Esophagus (tissue), 2 donors: ENCODE data around the gene MAMDC4. TPM values are rescaled to one million over a fixed set of nuclear protein-coding genes. Genes with fewer than 3 reads are reported as not detected.

ENCODE experiments used
- H3K27ac ChIP-seq, 2 donors: one replicate each; pipeline ENCODE4 v1.5.1; 2013; ENCODE audit warnings: low read depth in 2 of 2, mild to moderate bottlenecking in 2 of 2, inconsistent platforms in 1 of 2, low read length in 1 of 2, moderate library complexity in 1 of 2
- H3K27me3 ChIP-seq, 2 donors: one replicate each; pipeline ENCODE4 v1.6.1; 2013; ENCODE audit warnings: low read length in 2 of 2, control low read depth in 1 of 2, mild to moderate bottlenecking in 1 of 2; ENCODE audit not compliant: insufficient read depth in 2 of 2, control insufficient read depth in 1 of 2
- H3K36me3 ChIP-seq, 2 donors: one replicate each; pipeline ENCODE4 v1.6.1; 2013; ENCODE audit warnings: low read length in 1 of 2; ENCODE audit not compliant: control insufficient read depth in 2 of 2, insufficient read depth in 2 of 2
- H3K4me1 ChIP-seq, 2 donors: one replicate each; pipeline ENCODE4 v1.6.1; 2013; ENCODE audit warnings: low read length in 1 of 2; ENCODE audit not compliant: control insufficient read depth in 2 of 2, insufficient read depth in 2 of 2
- H3K4me3 ChIP-seq, 2 donors: one replicate each; pipeline ENCODE4 v1.5.1; 2013; ENCODE audit warnings: low read length in 2 of 2, mild to moderate bottlenecking in 2 of 2, low read depth in 1 of 2, moderate library complexity in 1 of 2
- H3K9me3 ChIP-seq, 2 donors: one replicate each; pipeline ENCODE4 v1.6.1; 2013; ENCODE audit warnings: mild to moderate bottlenecking in 2 of 2, low read depth in 1 of 2, low read length in 1 of 2, moderate library complexity in 1 of 2; ENCODE audit not compliant: control insufficient read depth in 2 of 2, insufficient read depth in 1 of 2
- WGBS, 2 donors: extraction: QIAGEN DNeasy Blood & Tissue Kit; methylation state at CpG; one replicate each; pipeline ENCODE4 v1.1.7; 2013; 5-methylcytosine and 5-hydroxymethylcytosine counted together
- polyA plus RNA-seq, 2 donors: library from polyadenylated mRNA; stranded (reverse); fragments of 200-250 nt; gene quantifications; one replicate each; pipeline ENCODE4 v1.2.3, GENCODE V29; 2013
- donor health status: healthy with polysubstance abuse.
- donor health status: Bipolar disorder and iron deficiency.

Gene MAMDC4
- polyA plus RNA-seq, 2 donors: 3.9 to 11.5 TPM

GRCh38 chr9:136888454-136888853 lies 36.3 kb downstream of the MAMDC4 start:
- no peak overlapping the region for H3K4me3 ChIP-seq
- no peak overlapping the region for H3K27ac ChIP-seq
- peaks cover 0 to 5% of the 10 kb centered on the region in 2 donors for H3K36me3 ChIP-seq
- H3K27me3 ChIP-seq: no peaks in the 10 kb centered on the region
- peaks cover 0 to 5% of the 10 kb centered on the region in 2 donors for H3K4me1 ChIP-seq
- no peaks in the 10 kb centered on the region for H3K9me3 ChIP-seq
- WGBS, 2 donors: 87 to 92% methylated on average over 8 of the region's 8 CpGs

- Histone ChIP-seq H3K4me3 (no peak overlapping the region), H3K9me3 (no peaks in the 10 kb centered on the region), H3K27me3 (no peaks in the 10 kb centered on the region), H3K4me1 (peaks cover 0 to 5% of the 10 kb centered on the region in 2 donors), H3K27ac (no peak overlapping the region), H3K36me3 (peaks cover 0 to 10% of the 10 kb centered on the region in 2 donors)
- WGBS, 2 donors: 94 to 95% methylated on average over 42 of the region's 42 CpGs
These were observed 37.7 kb downstream of the MAMDC4 start for GRCh38 chr9:136889858-136890257.

- Histone ChIP-seq H3K9me3 (no peaks in the 10 kb centered on the region), H3K4me1 (peaks cover 0 to 5% of the 10 kb centered on the region in 2 donors), H3K4me3 (no peak overlapping the region), H3K27ac (no peak overlapping the region), H3K36me3 (peaks cover 0 to 15% of the 10 kb centered on the region in 2 donors), H3K27me3 (no peaks in the 10 kb centered on the region)
- WGBS, 2 donors: 85% methylated on average over 13 of the region's 13 CpGs
These were observed 38.5 kb downstream of the MAMDC4 start for GRCh38 chr9:136890661-136891060.

GRCh38 chr9:136896027-136896426 lies 43.9 kb downstream of the MAMDC4 start:
- no peak overlapping the region for H3K4me3 ChIP-seq
- H3K27me3 ChIP-seq: no peaks in the 10 kb centered on the region
- H3K36me3 ChIP-seq: peaks cover 0 to 20% of the 10 kb centered on the region in 2 donors
- no peaks in the 10 kb centered on the region for H3K9me3 ChIP-seq
- H3K4me1 ChIP-seq: peaks cover 0 to 10% of the 10 kb centered on the region in 2 donors
- 82 to 84% methylated on average over 11 of the region's 11 CpGs for WGBS, 2 donors
- no peak overlapping the region for H3K27ac ChIP-seq

GRCh38 chr9:136898483-136899100 lies 46.4 kb downstream of the MAMDC4 start:
- peaks cover 7 to 24% of the 10 kb centered on the region in 2 donors for H3K4me1 ChIP-seq
- no peaks in the 10 kb centered on the region for H3K27me3 ChIP-seq
- no peak overlapping the region for H3K4me3 ChIP-seq
- no peaks in the 10 kb centered on the region for H3K9me3 ChIP-seq
- peaks cover 0 to 15% of the 10 kb centered on the region in 2 donors for H3K36me3 ChIP-seq
- no peak overlapping the region for H3K27ac ChIP-seq
- WGBS, 2 donors: 93% methylated on average over 21 of the region's 21 CpGs

GRCh38 chr9:136899196-136899595 lies 47.0 kb downstream of the MAMDC4 start:
- H3K4me1 ChIP-seq: peaks cover 7 to 24% of the 10 kb centered on the region in 2 donors
- peak overlapping the region; percentile 16 to 50 for H3K27ac ChIP-seq
- H3K27me3 ChIP-seq: no peaks in the 10 kb centered on the region
- H3K4me3 ChIP-seq: peak overlapping the region in 1 of 2 donors; percentile 16
- WGBS, 2 donors: 45 to 57% methylated on average over 9 of the region's 9 CpGs
- no peaks in the 10 kb centered on the region for H3K9me3 ChIP-seq
- H3K36me3 ChIP-seq: peaks cover 0 to 15% of the 10 kb centered on the region in 2 donors

- peaks cover 0 to 5% of the 10 kb centered on the region in 2 donors for H3K36me3 ChIP-seq
- WGBS, 2 donors: 84 to 85% methylated on average over 10 of the region's 10 CpGs
- no peak overlapping the region for H3K4me3 ChIP-seq
- H3K9me3 ChIP-seq: no peaks in the 10 kb centered on the region
- no peaks in the 10 kb centered on the region for H3K27me3 ChIP-seq
- H3K27ac ChIP-seq: peak overlapping the region; percentile 97 to 99
- H3K4me1 ChIP-seq: peaks cover 7 to 24% of the 10 kb centered on the region in 2 donors
These were observed 48.4 kb downstream of the MAMDC4 start for GRCh38 chr9:136900556-136900955.

GRCh38 chr9:136900988-136901515 lies 48.9 kb downstream of the MAMDC4 start:
- no peak overlapping the region for H3K4me3 ChIP-seq
- WGBS, 2 donors: 42 to 47% methylated on average over 13 of the region's 13 CpGs
- H3K9me3 ChIP-seq: no peaks in the 10 kb centered on the region
- no peaks in the 10 kb centered on the region for H3K27me3 ChIP-seq
- peaks cover 7 to 24% of the 10 kb centered on the region in 2 donors for H3K4me1 ChIP-seq
- H3K36me3 ChIP-seq: peaks cover 0 to 5% of the 10 kb centered on the region in 2 donors
- peak overlapping the region; percentile 97 to 99 for H3K27ac ChIP-seq

- peak overlapping the region; percentile 97 to 99 for H3K27ac ChIP-seq
- peaks cover 7 to 24% of the 10 kb centered on the region in 2 donors for H3K4me1 ChIP-seq
- WGBS, 2 donors: 18 to 27% methylated on average over 20 of the region's 20 CpGs
- no peaks in the 10 kb centered on the region for H3K9me3 ChIP-seq
- H3K27me3 ChIP-seq: no peaks in the 10 kb centered on the region
- H3K36me3 ChIP-seq: peaks cover 0 to 7% of the 10 kb centered on the region in 2 donors
- H3K4me3 ChIP-seq: peak overlapping the region; percentile 41 to 42
These were observed 49.5 kb downstream of the MAMDC4 start for GRCh38 chr9:136901516-136902258.
